HG03521 (cell line): ENCODE measurements around the gene CIC.
A peak's percentile ranks its signal among the peaks of the same experiment; 100 is the strongest.

Source experiments
- ATAC-seq: cut with Tn5 transposase; IDR thresholded peaks from one replicate; pipeline ENCODE4 v1.9.1; 2021; ENCODE audit warnings: mild to moderate bottlenecking, moderate library complexity; ENCODE audit not compliant: unreplicated experiment

Gene CIC

DNA sequence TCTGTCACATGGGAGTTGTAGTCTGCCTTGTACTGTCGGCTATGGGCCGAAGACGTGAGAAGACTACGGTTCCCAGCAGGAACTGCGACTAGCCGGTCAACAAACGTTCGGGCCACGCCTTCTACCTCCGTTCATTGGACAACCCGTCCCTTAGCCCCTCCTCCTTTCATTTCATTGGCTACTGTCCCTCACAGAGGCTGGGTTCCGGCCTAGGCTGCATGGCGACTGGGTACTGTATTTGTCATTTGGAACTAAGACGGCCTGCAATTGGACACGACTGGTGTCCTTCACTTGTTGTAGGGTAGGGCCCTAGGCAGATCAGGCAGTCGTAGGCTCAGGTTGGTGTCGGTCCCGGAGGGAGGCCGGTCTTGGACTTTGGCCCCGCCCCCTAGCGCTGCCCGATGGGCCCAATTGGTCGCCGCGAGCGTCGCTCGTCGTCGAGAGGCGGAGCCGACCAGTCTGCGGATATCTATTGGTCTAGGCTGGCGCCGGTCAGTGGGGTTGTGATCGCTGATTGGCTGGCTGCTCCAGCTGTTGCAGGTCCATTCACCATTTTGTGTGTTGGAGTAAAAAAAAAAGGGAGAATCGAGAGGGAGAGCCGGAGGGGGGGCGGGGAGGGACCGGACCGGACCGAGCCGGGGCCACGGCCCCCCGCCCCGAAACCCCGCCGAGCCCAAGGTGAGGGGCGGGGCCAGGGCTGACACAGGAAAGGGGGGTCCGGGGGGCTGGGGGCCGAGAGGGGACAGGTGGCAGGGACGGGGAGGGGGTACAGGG is at the start of gene CIC:
TSS of gene CIC (plus strand) at position 549 of the 774 bp plus-strand sequence. CDS start 2,532 bp downstream, outside the sequence.
- ATAC-seq: peak; percentile 75

DNA sequence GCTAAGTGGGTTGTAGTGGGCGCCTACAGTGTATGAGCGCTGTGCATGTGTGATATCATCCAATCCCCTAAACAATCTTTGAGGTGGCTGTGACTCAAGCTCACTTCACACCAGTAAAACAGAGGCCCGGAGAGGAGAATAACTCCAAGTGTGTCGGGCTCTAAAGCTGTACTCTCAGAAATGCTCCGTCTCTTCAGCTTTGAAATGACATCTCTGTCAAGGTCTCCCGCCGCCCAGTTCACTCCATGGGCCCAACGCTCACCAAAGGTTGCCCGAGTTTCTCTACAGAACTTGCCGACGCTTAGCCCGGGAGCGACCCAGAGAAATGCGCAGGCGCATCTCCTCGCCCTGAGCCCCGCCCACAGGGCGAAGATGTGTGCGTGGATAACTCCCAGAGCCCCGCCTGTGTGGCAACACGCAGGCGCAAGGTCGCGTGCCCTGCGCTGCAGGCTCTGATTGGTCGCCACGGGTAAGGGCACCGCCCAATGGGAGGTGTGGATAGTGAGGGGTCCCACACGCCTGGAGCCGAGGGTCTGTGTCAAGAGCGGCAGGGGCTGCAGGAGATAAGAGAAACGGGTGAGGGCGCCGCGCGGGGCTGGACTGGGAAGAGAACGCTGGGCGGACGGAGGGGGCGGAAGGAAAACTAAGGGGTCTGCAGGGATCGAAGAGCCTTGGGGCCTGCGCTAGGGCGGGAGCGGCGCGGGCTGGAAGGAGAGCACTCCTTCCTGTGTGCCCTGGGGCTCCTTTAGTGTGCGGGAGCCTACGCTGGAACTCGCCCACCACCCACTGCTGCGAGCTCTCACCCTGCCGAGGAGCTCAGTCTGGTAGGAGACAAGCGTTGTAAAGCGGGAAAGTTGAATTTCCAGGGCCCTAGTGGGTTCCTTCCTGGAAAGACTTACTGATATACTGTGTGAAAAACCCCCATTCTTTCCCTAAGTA is 49.0 kb upstream of the CIC start, which contains the start of gene ZNF526:
TSS of gene ZNF526 (plus strand) at position 501 of the 939 bp plus-strand sequence. CDS start 4,092 bp downstream, outside the sequence.
- ATAC-seq: peak; percentile 71

DNA sequence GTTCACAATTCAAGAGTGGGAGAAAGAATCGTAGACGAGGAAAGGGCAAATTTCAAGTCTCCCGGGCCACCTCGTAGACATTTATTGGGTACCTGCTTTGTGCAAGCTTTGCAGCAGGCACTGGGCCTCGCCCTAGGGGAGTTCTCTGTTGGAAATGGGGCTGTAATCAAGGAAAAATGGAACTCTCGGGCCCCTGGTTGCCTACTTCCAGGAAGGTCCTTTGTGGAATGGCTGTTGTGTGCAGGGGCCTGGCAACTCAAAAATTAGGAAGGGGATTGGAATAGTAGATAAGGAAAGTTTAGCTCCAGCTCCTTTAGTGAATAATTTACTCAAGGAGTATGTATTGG is 48.3 kb upstream of the CIC start:
- ATAC-seq: no peak

DNA sequence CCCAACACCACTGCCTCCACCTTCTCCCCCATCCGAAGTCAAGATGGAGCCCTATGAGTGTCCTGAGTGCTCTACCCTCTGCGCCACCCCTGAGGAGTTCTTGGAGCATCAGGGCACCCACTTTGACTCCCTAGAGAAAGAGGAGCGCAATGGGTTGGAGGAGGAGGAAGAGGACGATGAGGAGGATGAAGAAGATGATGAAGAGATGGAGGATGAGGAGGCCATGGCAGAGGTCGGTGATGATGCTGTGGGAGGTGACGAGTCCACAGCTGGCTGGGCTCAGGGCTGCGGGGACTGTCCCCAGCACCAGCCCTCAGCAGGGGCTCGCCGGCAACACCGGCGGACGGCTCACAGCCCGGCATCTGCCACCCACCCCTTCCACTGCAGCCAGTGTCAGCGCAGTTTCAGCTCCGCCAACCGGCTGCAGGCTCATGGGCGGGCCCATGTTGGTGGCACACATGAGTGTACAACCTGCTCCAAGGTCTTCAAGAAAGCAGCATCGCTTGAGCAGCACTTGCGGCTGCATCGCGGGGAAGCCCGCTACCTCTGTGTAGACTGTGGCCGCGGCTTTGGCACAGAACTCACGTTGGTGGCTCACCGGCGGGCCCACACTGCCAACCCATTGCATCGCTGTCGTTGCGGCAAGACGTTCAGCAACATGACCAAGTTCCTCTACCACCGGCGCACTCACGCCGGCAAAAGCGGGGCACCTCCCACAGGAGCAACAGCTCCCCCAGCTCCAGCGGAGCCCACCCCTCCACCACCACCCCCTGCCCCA is 43.9 kb upstream of the CIC start:
- no peak for ATAC-seq

DNA sequence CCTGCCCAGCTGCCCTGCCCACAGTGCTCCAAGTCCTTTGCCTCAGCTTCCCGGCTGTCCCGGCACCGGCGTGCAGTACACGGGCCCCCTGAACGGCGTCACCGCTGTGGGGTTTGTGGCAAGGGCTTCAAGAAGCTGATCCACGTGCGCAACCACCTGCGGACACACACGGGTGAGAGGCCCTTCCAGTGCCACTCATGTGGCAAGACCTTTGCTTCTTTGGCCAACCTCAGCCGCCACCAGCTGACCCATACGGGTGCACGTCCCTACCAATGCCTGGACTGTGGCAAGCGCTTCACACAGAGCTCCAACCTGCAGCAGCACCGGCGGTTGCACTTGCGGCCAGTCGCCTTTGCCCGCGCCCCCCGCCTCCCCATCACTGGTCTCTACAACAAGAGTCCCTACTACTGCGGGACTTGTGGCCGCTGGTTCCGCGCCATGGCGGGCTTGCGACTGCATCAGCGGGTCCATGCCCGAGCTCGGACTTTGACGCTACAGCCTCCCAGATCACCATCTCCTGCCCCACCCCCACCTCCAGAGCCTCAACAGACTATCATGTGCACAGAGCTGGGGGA is 43.2 kb upstream of the CIC start:
- ATAC-seq: no peak

DNA sequence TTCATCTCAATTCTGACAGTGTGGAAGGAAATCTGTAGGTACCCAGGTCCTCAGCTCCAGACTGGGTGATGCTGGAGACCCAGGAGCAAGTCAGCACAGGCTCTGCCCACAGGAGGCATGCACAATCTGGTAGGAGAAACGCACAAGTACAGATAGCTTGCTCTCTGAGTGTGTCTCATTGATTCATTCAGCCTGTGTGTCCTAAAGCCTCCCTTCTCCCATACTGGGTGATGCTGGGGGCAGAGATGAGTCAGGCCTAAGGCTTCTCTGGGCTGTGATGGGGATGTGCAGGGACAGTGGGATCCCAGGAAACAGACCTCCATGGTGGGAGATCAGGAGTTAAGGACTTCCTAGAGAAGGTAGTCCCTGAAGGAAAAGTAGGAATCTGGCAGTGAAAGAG is 42.2 kb upstream of the CIC start:
- ATAC-seq: no peak

DNA sequence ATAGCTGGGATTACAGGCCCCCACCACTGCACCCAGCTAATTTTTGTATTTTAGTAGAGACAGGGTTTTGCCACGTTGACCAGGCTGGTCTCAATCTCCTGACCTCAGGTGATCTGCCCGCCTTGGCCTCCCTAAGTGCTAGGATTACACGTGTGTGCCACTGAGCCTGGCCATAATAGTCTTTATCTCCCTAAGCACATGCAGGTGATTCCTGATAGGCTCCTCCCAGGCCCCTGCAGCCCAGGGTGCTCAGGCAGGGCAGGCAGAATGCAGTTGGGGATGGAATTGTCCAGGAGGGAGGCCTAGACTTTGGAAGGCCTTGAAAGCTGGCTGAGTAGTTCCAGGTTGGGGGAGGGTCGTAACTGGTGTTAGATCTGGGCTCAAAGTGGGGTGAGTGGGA is 40.4 kb upstream of the CIC start:
- no peak for ATAC-seq

DNA sequence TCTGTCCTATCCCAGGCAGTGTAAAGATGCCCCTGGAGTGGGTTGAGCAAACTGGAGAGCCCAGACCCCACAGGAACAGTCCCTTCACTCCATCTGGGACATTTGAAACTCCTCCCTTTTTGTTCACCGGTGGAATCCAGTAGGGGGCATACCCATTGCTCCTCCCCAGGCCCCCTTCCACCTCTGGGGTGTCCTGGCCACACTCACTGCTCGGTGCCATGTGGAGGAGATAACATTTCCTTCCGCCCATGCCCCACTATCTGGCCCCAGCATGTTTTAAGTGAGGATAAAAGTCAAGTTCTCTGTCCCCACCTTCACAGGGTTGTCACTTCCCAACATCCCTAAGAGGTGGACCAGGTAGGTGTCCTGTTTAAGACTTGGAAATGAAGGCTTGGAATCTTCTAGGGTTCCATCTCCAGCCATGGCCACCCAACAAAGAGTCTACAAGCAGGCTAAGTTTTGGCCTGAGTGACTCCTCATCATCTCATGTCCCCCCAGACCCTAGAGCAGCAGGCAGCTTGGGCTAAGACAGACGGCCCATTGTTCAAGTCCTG is 39.7 kb upstream of the CIC start:
- no peak for ATAC-seq

DNA sequence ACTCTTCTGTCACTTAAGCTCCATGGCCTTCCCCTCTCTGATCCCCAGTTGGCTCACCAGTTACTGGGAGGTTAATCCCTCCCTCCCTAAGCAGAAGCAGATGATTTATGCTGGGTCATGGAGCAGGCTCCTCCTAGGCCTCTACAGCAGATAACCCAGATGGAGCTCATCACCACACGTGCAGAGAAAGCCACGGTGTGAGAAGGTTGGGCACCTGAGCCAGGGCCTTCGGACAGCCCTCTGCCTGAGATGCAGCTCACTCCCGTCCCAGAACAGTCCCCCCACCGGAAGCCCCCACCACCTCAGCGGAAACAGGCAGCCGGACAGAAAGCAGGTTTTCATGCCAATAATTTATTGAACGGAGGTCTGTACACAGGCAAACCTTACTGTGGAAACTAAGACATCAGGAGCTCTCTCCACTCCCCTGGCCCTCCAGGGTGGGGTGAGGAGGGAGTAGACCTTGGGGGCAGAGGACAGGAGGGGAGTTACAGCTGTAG is 39.1 kb upstream of the CIC start:
- ATAC-seq: no peak

DNA sequence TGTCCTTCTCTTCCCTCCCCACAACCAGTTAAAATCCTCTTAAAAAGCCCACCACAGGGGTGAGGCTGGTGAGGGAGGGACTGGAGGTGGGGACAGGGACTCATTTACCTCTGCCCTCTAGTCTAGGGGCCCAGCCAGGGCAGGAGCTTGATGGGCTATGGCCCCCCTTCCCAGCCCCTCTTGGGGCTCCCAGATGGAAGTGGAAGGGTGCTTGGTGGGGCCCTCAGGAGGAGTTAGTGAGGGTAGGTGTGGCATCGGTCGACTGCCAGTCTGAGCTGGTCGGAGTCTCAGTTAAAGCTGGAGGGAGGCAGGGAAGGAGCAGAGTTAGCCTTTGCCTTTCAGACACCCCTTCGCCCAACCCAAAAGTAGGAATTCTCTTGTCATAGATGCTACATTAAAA is 38.5 kb upstream of the CIC start:
- no peak for ATAC-seq

DNA sequence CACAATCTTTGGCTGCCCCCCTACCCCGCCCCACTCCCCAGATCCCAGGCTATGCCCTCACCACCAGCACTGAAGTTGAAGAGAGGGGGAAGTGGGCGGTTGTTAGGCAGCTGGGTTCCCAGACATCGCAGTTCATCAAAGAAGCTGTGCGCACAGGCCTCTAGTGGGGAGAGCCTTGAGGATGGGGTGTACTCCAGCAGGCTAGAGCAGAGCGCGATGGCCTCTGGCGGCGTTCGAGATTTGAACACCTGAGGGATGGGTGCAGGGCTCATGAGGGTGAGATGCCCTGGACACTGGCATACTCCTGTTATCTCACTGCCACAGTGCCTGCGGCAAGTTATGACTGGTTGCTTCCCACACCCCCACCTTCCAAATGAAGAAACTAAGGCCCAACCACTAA is 36.6 kb upstream of the CIC start:
- ATAC-seq: no peak

DNA sequence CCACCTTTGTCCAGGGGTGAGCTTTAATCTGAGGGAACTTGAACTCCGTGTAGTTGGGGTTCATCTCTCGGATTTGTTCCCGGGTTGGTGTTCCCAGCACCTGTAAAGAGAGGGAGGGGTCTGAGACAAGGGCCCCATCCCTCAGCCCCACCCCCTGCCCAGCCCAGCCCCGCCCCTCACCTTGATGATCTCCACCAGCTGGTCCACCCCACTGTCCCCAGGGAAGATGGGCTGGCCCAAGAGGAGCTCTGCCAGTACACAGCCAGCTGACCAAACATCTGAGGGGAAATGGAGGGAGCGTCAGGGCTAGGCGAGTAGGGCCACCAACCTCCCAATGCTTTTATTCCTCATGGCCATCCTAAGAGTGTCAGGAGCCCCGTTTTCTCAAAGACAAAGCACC is 35.9 kb upstream of the CIC start:
- no peak for ATAC-seq

DNA sequence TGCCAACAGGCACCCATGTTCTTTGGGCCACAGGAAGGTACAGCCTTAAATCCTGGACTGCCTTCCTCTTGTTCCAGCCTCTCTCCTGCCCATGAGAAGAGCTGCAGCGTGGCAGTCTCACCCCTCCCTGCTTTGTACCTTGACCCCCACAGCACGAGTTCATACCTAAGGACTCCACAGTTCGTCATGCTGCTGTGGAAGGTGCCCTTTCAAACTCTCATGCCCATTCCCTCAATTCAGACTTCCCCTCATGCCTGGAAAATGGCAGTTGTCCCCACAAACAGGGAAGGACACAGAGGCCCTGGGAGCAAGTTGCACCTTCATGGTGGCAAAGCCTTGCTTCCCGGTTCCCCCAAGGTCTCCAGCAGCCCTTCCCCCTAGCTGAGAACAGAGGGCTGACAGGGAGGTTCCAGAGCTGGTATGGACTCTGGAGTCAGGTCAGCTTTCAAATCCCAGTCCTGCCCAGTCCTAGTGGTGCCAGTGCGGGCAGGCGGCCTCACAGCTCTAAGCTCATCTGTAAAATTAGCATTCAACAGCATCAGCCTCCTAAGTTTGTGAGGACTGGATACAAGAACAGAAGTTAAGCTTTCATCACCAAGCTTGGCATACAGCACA is 35.3 kb upstream of the CIC start:
- ATAC-seq: no peak

DNA sequence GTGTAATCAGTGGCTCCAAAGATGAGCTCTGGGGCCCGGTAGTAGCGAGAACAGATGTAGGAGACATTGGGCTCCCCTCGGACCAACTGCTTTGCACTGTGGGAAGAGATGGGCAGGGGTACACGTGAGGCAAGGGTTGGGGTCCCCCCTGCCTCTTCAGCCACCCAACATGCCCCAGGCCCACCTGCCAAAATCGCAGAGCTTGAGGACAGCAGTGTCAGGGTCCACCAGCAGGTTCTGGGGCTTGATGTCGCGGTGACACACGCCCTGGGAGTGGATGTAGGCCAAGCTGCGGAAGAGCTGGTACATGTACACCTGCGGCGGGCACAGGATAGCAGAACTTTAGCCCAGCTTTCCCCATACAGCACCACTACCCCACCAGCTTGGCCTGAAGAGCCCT is 34.7 kb upstream of the CIC start:
- no peak for ATAC-seq

DNA sequence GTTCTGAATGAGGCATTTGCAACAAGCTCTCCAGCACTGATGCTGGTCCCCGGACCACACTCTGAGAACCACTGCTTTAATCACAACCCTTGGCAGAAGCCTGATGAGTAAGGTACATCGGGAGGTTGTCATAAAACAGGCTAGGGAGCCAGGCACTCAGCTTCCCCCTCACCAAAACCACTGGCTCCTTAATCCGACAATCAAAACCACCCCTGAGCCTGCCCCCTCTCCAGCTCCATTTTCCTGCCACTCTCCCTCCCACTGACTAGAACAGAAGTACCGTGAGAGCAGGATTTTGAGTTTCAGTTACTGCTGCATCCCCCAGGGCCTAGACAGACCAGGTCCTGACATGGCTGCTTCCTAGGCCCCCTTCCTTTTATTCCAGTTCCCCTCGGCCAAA is 33.9 kb upstream of the CIC start:
- ATAC-seq: no peak

DNA sequence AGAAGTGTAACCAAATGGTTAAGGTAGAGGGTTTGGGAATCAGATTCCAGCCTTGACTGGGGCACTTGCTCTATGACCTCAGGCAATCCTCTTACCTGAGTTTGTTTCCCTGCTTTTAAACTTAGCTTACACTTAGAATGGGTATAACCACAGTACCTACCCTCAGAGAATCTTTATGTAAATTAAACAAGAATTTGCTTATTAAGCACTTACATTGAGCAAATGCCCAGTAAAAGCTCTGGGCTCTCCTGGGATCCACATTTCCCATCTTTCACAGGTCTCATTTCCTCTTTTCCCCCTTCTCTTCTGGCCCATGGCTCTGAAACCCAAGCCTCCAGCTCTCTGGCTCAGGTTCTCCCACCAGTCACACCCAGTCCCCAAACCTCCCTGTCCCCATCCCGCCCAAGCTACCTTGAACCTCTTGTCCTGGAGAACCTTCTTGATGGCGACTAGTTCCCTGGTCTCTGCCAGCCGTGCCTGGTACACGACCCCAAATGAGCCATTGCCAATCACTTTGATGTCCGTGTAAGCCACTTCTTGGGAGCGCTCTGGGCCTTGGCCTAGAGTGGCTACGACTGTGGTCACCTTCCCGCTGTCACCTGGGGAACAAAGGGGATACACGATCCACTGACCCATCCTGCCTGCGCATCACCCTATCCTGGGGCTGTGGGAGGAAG is 29.4 kb upstream of the CIC start:
- no peak for ATAC-seq

DNA sequence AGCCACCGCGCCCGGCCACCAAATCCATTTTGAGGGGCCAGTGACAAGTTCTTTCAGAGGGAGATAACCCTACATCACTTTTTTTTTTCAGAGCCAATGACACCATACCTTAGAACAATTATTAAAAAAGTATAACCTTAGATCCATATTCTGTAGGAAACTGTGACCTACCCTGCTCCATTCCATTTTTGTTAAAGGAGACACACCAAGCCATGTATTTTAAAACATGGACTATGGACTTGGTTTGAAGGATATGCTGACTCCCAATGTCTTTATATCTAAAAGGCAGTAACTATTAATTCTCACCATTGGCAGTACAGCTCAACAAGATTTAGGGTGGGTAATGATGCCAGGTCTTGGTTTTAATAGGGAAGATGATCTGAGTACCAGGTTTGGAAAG is 27.8 kb upstream of the CIC start:
- no peak for ATAC-seq

DNA sequence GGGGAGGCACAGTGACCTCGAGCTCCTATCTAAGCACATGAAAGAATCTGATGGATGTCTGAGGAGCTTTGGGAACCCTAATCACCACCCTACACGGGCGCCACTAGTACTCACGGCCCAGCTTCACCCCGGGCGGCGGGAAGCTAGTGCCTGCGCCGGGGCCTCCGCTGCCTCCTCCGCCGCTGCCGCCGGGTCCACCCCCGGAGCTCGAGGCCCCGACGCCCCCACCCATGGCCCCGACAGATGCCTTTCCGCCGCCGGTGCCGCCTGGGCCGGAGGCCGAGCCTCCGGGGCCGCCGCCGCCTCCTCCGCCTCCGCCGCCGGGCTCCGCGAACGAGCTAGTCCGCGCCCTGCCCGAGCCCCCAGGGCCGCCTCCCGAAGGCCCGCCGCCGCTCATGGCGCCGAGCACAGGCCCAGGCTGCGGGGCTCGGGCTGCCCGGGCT is 27.0 kb upstream of the CIC start:
- ATAC-seq: peak; percentile 4
